NT2/D1 (cell line): ENCODE results near the gene RAB15.

Experiments
- SUZ12 ChIP-seq: IDR thresholded peaks from 2 replicates; pipeline ENCODE4 v1.6.1; 2011; ENCODE audit not compliant: insufficient read length, insufficient read depth; ENCODE audit errors: extremely low read depth
- YY1 ChIP-seq: IDR thresholded peaks from 2 replicates; pipeline ENCODE4 v1.6.1; 2011; ENCODE audit not compliant: insufficient read length, insufficient read depth
- ZNF274 ChIP-seq: IDR thresholded peaks from 2 replicates; pipeline ENCODE4 v1.6.1; 2011; ENCODE audit warnings: mild to moderate bottlenecking, low read depth, low read length

DNA sequence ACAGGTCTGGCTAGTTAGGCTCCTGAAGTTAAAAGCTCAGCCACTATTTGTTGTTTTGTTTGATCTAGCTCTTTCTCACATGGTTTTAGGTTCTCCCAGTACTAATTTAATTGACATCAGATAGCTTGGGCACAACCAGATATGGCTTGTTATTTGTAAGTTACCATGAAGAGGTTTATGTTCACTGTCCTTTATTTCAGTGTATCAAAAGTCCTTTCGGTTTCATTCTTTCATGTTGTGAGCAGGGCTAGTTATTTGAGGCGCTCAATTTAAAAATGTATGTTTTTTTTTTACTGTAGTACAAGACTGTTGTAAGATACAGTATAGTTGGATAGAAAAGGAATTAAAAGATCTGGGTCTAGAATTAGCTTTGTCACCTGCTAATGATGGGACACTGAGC is 36.6 kb downstream of the RAB15 start:
- TF ChIP-seq ZNF274: no peak
- TF ChIP-seq YY1: no peak
- TF ChIP-seq SUZ12: no peak
